K562 (cell line): ENCODE data around the gene NEMP1. TPM values are rescaled to one million over a fixed set of nuclear protein-coding genes. Genes with fewer than 3 reads are reported as not detected.

ENCODE experiments used
- BRF2 ChIP-seq: IDR thresholded peaks from 3 replicates; pipeline ENCODE4 v1.6.1; 2011; ENCODE audit warnings: borderline replicate concordance, mild to moderate bottlenecking; ENCODE audit not compliant: insufficient read length, insufficient read depth
- CREB5 ChIP-seq: fragments of 250-450 bp; sonication (Bioruptor Pico); IDR thresholded peaks from 2 replicates; pipeline ENCODE4 v1.5.0; 2020; ENCODE audit warnings: mild to moderate bottlenecking
- HDGF ChIP-seq: fragments of 450-650 bp; IDR thresholded peaks from 2 replicates; pipeline ENCODE4 v1.6.1; 2016
- HIVEP1 ChIP-seq: fragments of 250-450 bp; sonication (Bioruptor Pico); IDR thresholded peaks from 2 replicates; pipeline ENCODE4 v1.4.0; 2020; ENCODE audit warnings: mild to moderate bottlenecking
- POLR2G ChIP-seq: fragments of 200-400 bp; formaldehyde crosslinking; IDR thresholded peaks from 2 replicates; pipeline ENCODE4 v1.6.1; 2017; ENCODE audit warnings: low read depth, mild to moderate bottlenecking, antibody characterized with exemption, low read length, moderate library complexity
- PURB ChIP-seq: sonication (generic); formaldehyde crosslinking; IDR thresholded peaks from 2 replicates; pipeline ENCODE4 v1.9.0; 2021; ENCODE audit warnings: low read depth, mild to moderate bottlenecking, missing genetic modification reagents
- REST ChIP-seq, 2 experiments: fragments of 450-650 bp; formaldehyde crosslinking in 1 of 2; IDR thresholded peaks; 2 replicates each; pipeline versions ENCODE4 v1.4.0 to v1.6.1; 2014 to 2020; ENCODE audit warnings: mild to moderate bottlenecking in 2 of 2, borderline replicate concordance in 1 of 2, low read depth in 1 of 2
- YY1 ChIP-seq, 3 experiments: IDR thresholded peaks; 2 replicates each; pipeline ENCODE4 v1.6.1; 2011; ENCODE audit warnings: low read length in 2 of 3, mild to moderate bottlenecking in 2 of 3, moderate library complexity in 2 of 3, borderline replicate concordance in 1 of 3, control low read depth in 1 of 3, low read depth in 1 of 3; ENCODE audit not compliant: insufficient read depth in 3 of 3, insufficient replicate concordance in 2 of 3, control insufficient read depth in 1 of 3, insufficient read length in 1 of 3; ENCODE audit errors: extremely low read depth in 1 of 3
- ZBTB11 ChIP-seq, 3 experiments: fragments of 200-800 bp in 1 of 3; fragments of 250-450 bp in 1 of 3; fragments of 450-650 bp in 1 of 3; sonication (Bioruptor Pico) in 1 of 3; sonication (Bioruptor generic) in 1 of 3; formaldehyde crosslinking in 1 of 3; IDR thresholded peaks; 2 replicates each; pipeline versions ENCODE4 v1.6.1 to v1.8.0; 2016 to 2022; ENCODE audit warnings: mild to moderate bottlenecking in 2 of 3, missing genetic modification characterization in 2 of 3, missing compliant biosample characterization in 1 of 3, moderate library complexity in 1 of 3
- ZNF766 ChIP-seq: fragments of 200-800 bp; sonication (Bioruptor generic); conservative IDR thresholded peaks from 2 replicates; pipeline ENCODE4 v1.6.1; 2016; ENCODE audit warnings: missing genetic modification characterization, missing compliant biosample characterization
- polyA plus RNA-seq, 8 experiments: library from polyadenylated mRNA; depleted of rRNA in 4 of 8; stranded (reverse) in 5 of 8; unstranded in 3 of 8; fragments of >200 nt; fragmentation: Nextera tagmentation in 2 of 8; fragmentation: Illumina TruSeq in 1 of 8; extraction: Ambion mirVana in 2 of 8; extraction: Trizol in 1 of 8; gene quantifications; 2 replicates each; pipeline versions ENCODE4 v1.2.1 to v1.2.3, GENCODE V29; 2011 to 2014; ENCODE audit warnings: inconsistent platforms in 1 of 8, missing spikeins in 1 of 8
- total RNA-seq, 7 experiments: library from RNA; depleted of rRNA in 6 of 7; stranded (reverse); fragments of >200 nt in 6 of 7; fragmentation: Illumina TruSeq in 2 of 7; extraction: Trizol in 2 of 7; gene quantifications; 2 replicates each; pipeline versions ENCODE4 v1.2.1 to v1.2.3, GENCODE V29; 2011 to 2021; ENCODE audit warnings: low replicate concordance in 1 of 7

NEMP1 gene
- total and polyA plus RNA-seq, 9 of the 15 experiments (the other 6 are each of a cell fraction or from before 2014, with no cell fraction given) = 9.5 to 82.2 (median 41.2) TPM

- no peak for TF ChIP-seq BRF2
- peak; percentile 83; the same call in 1 of the 2 replicates for TF ChIP-seq HDGF
- TF ChIP-seq ZBTB11 (CRISPR knock-in tag; IDR thresholded peaks at IDR 0.05) = 0 out of 6 replicates have a peak, but pooled peaks of 1 of the 3 experiments have one; percentile 10
- no peak for TF ChIP-seq HIVEP1 (CRISPR knock-in tag)
- TF ChIP-seq REST (IDR thresholded peaks at IDR 0.05; ENCODE audit: borderline replicate concordance) = peak; percentile 48
- TF ChIP-seq REST (CRISPR knock-in tag; IDR thresholded peaks at IDR 0.05; ENCODE audit: low read depth) = no peak
- TF ChIP-seq PURB (CRISPR knock-in tag) = no peak
- no peak for TF ChIP-seq CREB5 (CRISPR knock-in tag)
- peak; percentile 56 for TF ChIP-seq POLR2G
- TF ChIP-seq ZNF766 (CRISPR knock-in tag) = no peak
- peak in 1 of 3 experiments; percentile 39 for TF ChIP-seq YY1 (IDR thresholded peaks at IDR 0.05; ENCODE audit: borderline replicate concordance in 1 of 3, control insufficient read depth in 1 of 3, extremely low read depth in 1 of 3, insufficient read depth in 3 of 3, insufficient read length in 1 of 3, insufficient replicate concordance in 2 of 3, low read depth in 1 of 3, low read length in 2 of 3)
Measured at GRCh38 chr12:57111031-57111734, 32.6 kb upstream of the NEMP1 start, which contains the start of gene STAT6 (continued).
